Astrocyte (in vitro differentiated cells and primary cell): ENCODE results near the gene GRM7. TPM values are rescaled to one million over a fixed set of nuclear protein-coding genes. Genes with fewer than 3 reads are reported as not detected.
A peak's percentile ranks its signal among the peaks of the same experiment; 100 is the strongest.

Experiments used
- DNase-seq: peaks from one replicate; pipeline ENCODE4 v3.0.0-alpha.2; 2010; ENCODE audit warnings: low read depth
- FAIRE-seq: peaks from 2 replicates; lab custom pipeline; 2011; peaks lifted over from hg19 to GRCh38; lab: Jason Lieb, UNC
- H2AFZ ChIP-seq: 2 replicates; pipeline ENCODE4 v1.6.0; 2012; ENCODE audit warnings: low read depth, low read length, inconsistent platforms
- H3K27ac ChIP-seq: 2 replicates; pipeline ENCODE4 v1.5.1; 2011; ENCODE audit warnings: low read depth, low read length, inconsistent platforms
- H3K27me3 ChIP-seq: 2 replicates; pipeline ENCODE4 v1.6.0; 2011; ENCODE audit warnings: low read length, inconsistent platforms; ENCODE audit not compliant: insufficient read depth
- H3K36me3 ChIP-seq: 2 replicates; pipeline ENCODE4 v1.5.1; 2011; ENCODE audit warnings: low read length, inconsistent platforms; ENCODE audit not compliant: insufficient read depth
- H3K4me1 ChIP-seq: 2 replicates; pipeline ENCODE4 v1.5.1; 2011; ENCODE audit warnings: low read length, inconsistent platforms; ENCODE audit not compliant: insufficient read depth
- H3K4me2 ChIP-seq: 2 replicates; pipeline ENCODE4 v1.6.0; 2012; ENCODE audit warnings: low read length, inconsistent platforms
- H3K4me3 ChIP-seq: 2 replicates; pipeline ENCODE4 v1.5.1; 2011; ENCODE audit warnings: low read depth, mild to moderate bottlenecking, low read length, inconsistent platforms; ENCODE audit not compliant: insufficient read depth
- H3K79me2 ChIP-seq: 2 replicates; pipeline ENCODE4 v1.6.0; 2012; ENCODE audit warnings: mild to moderate bottlenecking, low read length, inconsistent platforms; ENCODE audit not compliant: insufficient read depth
- H3K9ac ChIP-seq: 2 replicates; pipeline ENCODE4 v1.6.0; 2012; ENCODE audit warnings: mild to moderate bottlenecking, low read length, inconsistent platforms
- H3K9me3 ChIP-seq: 2 replicates; pipeline ENCODE4 v1.5.1; 2012; ENCODE audit warnings: low read depth, mild to moderate bottlenecking, low read length, inconsistent platforms; ENCODE audit not compliant: insufficient read depth
- H4K20me1 ChIP-seq: 2 replicates; pipeline ENCODE4 v1.6.0; 2012; ENCODE audit warnings: low read length, inconsistent platforms; ENCODE audit not compliant: insufficient read depth
- H3K27ac Mint-ChIP-seq: one replicate; pipeline ENCODE4 v1.8.0; 2021; ENCODE audit warnings: mild to moderate bottlenecking, mixed read lengths; ENCODE audit not compliant: unreplicated experiment
- H3K27me3 Mint-ChIP-seq: one replicate; pipeline ENCODE4 v1.8.0; 2021; ENCODE audit warnings: low read depth, mixed read lengths; ENCODE audit not compliant: unreplicated experiment
- H3K36me3 Mint-ChIP-seq: one replicate; pipeline ENCODE4 v1.8.0; 2021; ENCODE audit warnings: low read depth, mixed read lengths; ENCODE audit not compliant: unreplicated experiment
- H3K4me1 Mint-ChIP-seq: one replicate; pipeline ENCODE4 v1.8.0; 2021; ENCODE audit warnings: low read depth, mixed read lengths; ENCODE audit not compliant: unreplicated experiment
- H3K4me3 Mint-ChIP-seq: one replicate; pipeline ENCODE4 v1.8.0; 2021; ENCODE audit warnings: mild to moderate bottlenecking, moderate library complexity, mixed read lengths; ENCODE audit not compliant: unreplicated experiment
- H3K9me3 Mint-ChIP-seq: one replicate; pipeline ENCODE4 v1.8.0; 2021; ENCODE audit warnings: mild to moderate bottlenecking, mixed read lengths; ENCODE audit not compliant: unreplicated experiment
- EZH2 ChIP-seq: IDR thresholded peaks from 2 replicates; pipeline ENCODE4 v1.6.1; 2012; ENCODE audit warnings: mild to moderate bottlenecking, low read length, inconsistent platforms; ENCODE audit not compliant: insufficient read depth
- total RNA-seq: library from RNA; stranded (reverse); gene quantifications from 2 replicates; pipeline ENCODE4 v1.2.1, GENCODE V29; 2021
- TF ChIP-seq, protein P1 (sequence below): IDR thresholded peaks from 2 replicates; pipeline ENCODE4 v1.5.1; 2011; ENCODE audit warnings: low read depth, mild to moderate bottlenecking, inconsistent platforms, low read length, moderate library complexity; ENCODE audit not compliant: insufficient read depth

Gene GRM7
- total RNA-seq, 1 donor from 2014 or later = not detected

DNA sequence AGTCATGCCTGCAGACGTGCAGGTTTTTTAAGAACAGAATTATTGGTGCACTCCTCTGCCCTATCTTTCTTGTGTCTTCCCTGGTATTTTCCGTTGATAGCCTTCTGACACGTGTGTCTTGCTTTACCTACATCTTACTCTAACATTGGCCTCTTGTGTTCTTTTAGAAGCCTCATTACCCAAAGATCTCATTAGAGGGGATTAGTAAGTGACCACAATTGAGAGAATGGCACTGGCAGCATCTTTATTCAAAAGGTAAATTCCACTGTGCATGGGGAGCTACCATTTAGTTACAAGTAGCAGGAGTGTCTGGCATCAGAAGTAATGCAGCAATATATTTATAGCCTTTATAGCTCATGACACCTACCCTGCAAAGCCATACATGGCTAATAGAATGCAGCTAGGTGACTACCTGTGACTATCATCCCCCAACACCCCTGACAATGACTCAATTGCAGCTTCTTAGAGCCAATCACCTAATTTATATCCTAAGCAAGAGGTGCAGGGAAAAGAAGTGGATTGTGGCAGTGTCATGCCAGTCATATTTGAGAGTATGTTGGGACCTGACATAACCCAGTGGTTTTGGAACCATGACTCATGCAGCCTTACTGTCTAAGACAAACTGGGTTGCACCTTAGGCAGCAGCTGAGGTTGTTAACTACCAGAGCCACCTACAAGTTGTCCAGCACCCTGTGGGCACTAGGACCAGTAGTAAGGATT is 164.8 kb downstream of the GRM7 start:
- Histone ChIP-seq H3K9me3 (no peaks in the 10 kb centered on the region), H3K27me3 (no peaks in the 10 kb centered on the region), H3K36me3 (no peaks in the 10 kb centered on the region), H3K27ac (no peak overlapping the region), H3K4me1 (no peaks in the 10 kb centered on the region), H3K79me2 (no peaks in the 10 kb centered on the region), H4K20me1 (no peaks in the 10 kb centered on the region), H3K9ac (no peak overlapping the region), H2AFZ (no peak overlapping the region), H3K4me2 (no peak overlapping the region), H3K4me3 (no peak overlapping the region)
- Mint-ChIP-seq H3K4me1 (no peaks in the 10 kb centered on the region), H3K27me3 (no peaks in the 10 kb centered on the region), H3K36me3 (no peaks in the 10 kb centered on the region), H3K4me3 (no peak overlapping the region), H3K27ac (no peak overlapping the region), H3K9me3 (peaks cover 2% of the 10 kb centered on the region)
- FAIRE-seq = no peak
- no peak for TF ChIP-seq EZH2
- TF ChIP-seq, protein P1, sequence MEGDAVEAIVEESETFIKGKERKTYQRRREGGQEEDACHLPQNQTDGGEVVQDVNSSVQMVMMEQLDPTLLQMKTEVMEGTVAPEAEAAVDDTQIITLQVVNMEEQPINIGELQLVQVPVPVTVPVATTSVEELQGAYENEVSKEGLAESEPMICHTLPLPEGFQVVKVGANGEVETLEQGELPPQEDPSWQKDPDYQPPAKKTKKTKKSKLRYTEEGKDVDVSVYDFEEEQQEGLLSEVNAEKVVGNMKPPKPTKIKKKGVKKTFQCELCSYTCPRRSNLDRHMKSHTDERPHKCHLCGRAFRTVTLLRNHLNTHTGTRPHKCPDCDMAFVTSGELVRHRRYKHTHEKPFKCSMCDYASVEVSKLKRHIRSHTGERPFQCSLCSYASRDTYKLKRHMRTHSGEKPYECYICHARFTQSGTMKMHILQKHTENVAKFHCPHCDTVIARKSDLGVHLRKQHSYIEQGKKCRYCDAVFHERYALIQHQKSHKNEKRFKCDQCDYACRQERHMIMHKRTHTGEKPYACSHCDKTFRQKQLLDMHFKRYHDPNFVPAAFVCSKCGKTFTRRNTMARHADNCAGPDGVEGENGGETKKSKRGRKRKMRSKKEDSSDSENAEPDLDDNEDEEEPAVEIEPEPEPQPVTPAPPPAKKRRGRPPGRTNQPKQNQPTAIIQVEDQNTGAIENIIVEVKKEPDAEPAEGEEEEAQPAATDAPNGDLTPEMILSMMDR = no peak
- DNase-seq = peak; percentile 9

DNA sequence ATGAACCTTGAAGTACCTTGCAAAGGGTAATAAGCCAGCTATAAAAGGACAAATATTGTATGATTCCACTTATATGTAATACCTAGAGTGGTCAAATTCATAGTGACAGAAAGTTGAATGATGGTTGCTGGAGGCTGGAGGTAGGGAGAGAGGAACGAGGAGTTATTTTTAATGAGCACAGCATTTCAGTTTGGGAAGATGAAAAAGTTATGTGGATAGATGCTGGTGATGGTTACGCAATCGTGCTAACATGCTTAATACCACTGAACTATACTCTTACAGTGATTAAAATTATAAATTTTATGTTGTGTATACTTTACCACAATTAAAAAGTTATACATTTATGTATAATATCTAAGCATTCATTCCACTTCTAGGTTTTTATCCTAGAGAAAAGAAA is 168.6 kb downstream of the GRM7 start:
- Mint-ChIP-seq H3K4me1 (no peaks in the 10 kb centered on the region), H3K36me3 (no peaks in the 10 kb centered on the region), H3K27ac (no peak overlapping the region), H3K27me3 (no peaks in the 10 kb centered on the region), H3K4me3 (no peak overlapping the region), H3K9me3 (no peaks in the 10 kb centered on the region)
- Histone ChIP-seq H3K36me3 (no peaks in the 10 kb centered on the region), H3K4me3 (no peak overlapping the region), H3K9me3 (peaks cover under 1% of the 10 kb centered on the region), H3K27me3 (no peaks in the 10 kb centered on the region), H3K79me2 (no peaks in the 10 kb centered on the region), H3K4me1 (no peaks in the 10 kb centered on the region), H3K9ac (no peak overlapping the region), H3K27ac (no peak overlapping the region), H4K20me1 (no peaks in the 10 kb centered on the region), H2AFZ (no peak overlapping the region), H3K4me2 (no peak overlapping the region)
- no peak for DNase-seq
- TF ChIP-seq EZH2 = no peak
- TF ChIP-seq, protein P1 = no peak
- no peak for FAIRE-seq

DNA sequence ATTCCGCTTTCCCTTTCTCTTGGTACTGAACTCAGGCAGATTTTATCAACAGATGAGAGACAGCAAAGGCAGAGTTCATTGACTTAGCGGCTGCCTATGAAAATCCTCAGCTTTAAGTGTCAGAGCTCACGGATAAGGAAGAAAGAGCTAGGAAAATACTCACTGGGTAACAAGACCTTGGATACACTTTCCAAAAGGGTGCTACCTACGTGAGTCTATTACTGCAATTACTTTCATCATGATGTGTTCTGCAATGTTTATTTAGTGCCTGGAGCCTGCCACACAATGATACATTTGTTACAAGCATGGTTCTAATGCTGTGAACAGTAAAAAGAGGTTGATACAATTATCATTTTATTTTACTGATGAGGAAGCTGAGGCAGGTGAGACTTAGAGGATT is 177.5 kb downstream of the GRM7 start:
- no peak overlapping the region for H3K4me3 ChIP-seq
- Mint-ChIP-seq H3K27ac (no peak overlapping the region), H3K4me1 (no peaks in the 10 kb centered on the region), H3K4me3 (no peak overlapping the region), H3K27me3 (no peaks in the 10 kb centered on the region), H3K36me3 (no peaks in the 10 kb centered on the region), H3K9me3 (peaks cover 3% of the 10 kb centered on the region)
- no peak overlapping the region for H3K9ac ChIP-seq
- no peak overlapping the region for H3K4me2 ChIP-seq
- no peak overlapping the region for H3K27ac ChIP-seq
- no peak overlapping the region for H2AFZ ChIP-seq
- H3K27me3 ChIP-seq = no peaks in the 10 kb centered on the region
- FAIRE-seq (no peak), DNase-seq (no peak)
- H3K4me1 ChIP-seq = no peaks in the 10 kb centered on the region
- H3K79me2 ChIP-seq = no peaks in the 10 kb centered on the region
- no peaks in the 10 kb centered on the region for H3K36me3 ChIP-seq
- H3K9me3 ChIP-seq = peaks cover 3% of the 10 kb centered on the region
- TF ChIP-seq, protein P1 = no peak
- TF ChIP-seq EZH2 = no peak
- H4K20me1 ChIP-seq = no peaks in the 10 kb centered on the region
